GOT3 (cell line): ENCODE measurements around the gene VPS45.
"Not testable (repeated sequence)": the region's sequence is repeated elsewhere in the genome, so short reads cannot be mapped to it uniquely, and the experiment has no call there.

Source experiments
- DNase-seq: peaks from one replicate; lab custom pipeline; 2025; ENCODE audit warnings: mixed read lengths; lab: John Stamatoyannopoulos, UW

Gene VPS45, protein sequence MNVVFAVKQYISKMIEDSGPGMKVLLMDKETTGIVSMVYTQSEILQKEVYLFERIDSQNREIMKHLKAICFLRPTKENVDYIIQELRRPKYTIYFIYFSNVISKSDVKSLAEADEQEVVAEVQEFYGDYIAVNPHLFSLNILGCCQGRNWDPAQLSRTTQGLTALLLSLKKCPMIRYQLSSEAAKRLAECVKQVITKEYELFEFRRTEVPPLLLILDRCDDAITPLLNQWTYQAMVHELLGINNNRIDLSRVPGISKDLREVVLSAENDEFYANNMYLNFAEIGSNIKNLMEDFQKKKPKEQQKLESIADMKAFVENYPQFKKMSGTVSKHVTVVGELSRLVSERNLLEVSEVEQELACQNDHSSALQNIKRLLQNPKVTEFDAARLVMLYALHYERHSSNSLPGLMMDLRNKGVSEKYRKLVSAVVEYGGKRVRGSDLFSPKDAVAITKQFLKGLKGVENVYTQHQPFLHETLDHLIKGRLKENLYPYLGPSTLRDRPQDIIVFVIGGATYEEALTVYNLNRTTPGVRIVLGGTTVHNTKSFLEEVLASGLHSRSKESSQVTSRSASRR

DNA sequence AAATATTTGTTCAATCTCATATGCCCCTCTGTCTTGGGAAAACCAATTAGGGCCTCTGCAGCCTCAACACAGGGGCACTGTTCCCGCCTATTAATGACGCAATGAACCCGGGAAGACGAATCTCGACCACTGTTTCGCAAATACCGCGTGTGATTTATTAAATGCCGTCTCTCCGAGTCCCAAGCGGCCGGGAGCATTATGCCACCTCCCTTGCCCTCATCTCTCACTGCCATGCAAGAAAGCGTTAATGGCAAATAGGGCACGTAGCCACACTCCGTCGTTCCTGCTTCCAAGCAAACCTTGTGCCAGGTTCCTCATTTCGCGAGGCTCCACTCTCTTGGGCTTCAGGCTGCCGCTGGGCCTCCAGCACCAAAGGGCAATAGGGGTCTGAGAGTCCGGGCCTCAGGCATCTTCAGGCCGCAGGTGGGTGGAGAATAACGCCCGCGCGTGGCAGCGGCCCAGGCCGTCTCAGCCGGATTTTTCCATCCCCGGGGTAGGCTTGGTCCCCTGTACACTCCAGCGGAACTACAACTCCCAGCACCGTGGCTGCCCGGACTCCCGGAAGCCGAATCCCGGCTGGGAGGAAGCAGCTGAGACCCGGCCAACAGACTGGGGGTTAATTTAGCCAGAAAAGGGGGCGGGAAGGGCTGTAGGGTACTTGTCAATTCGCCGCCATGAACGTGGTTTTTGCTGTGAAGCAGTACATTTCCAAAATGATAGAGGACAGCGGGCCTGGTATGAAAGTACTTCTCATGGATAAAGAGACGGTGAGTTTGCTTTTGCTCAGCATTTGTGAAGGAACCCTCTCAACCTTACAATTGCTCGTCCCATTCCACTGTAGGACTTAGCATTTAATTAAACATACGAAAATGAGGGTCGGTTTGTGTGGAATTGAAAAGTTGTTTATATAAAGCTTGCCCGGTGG, at the start of gene VPS45:
Gene VPS45 (plus strand): TSS at position 593 of the 925 bp plus-strand sequence. CDS start 82 bp downstream, at position 675.
- DNase-seq = peak; percentile 70

DNA sequence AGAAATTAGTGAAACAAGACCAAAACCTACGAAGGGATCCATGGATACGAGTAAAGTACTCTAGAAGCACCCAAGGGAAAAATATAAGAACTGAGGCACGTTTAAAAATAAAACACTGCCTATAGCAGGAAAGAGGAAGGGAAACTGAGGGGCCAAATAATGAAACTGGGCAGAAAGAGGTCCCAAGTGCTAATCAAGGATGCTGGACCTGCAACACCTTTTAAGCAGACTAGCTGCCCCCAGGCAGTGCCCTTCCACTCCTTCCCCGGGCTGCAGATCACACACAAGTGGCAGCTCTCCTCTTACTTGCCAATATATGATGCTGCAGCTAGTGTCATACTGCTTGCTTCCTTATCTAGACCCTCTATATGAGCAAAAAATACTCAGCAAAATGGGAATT, 49.4 kb upstream of the VPS45 start:
- no peak for DNase-seq

GRCh38 chr1:150020711-150021110, 46.9 kb upstream of the VPS45 start:
- DNase-seq = no peak

- no peak for DNase-seq
Observed at GRCh38 chr1:150021191-150021694, 46.3 kb upstream of the VPS45 start.

- no peak for DNase-seq
Observed at GRCh38 chr1:150022357-150022756, 45.2 kb upstream of the VPS45 start.

GRCh38 chr1:150024156-150024555, 43.4 kb upstream of the VPS45 start:
- no peak for DNase-seq

DNA sequence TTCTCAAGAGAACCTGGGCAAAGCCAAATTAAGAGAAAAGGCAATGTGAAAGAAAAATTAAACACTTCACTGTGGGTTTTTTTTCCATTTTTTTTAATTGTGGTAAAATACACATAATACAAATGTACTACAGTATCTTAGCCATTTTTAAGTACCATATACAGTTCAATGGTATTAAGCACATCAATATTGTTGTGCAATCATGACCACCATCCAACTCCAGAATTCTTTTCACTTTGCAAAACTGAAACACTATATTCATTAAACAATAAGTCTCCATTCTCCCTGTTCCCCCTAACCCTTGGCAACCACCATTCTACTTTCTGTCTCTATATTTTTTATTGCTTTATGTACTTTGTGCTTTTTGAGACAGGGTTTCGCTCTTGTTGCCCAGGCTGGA, 39.3 kb upstream of the VPS45 start:
- no peak for DNase-seq

DNA sequence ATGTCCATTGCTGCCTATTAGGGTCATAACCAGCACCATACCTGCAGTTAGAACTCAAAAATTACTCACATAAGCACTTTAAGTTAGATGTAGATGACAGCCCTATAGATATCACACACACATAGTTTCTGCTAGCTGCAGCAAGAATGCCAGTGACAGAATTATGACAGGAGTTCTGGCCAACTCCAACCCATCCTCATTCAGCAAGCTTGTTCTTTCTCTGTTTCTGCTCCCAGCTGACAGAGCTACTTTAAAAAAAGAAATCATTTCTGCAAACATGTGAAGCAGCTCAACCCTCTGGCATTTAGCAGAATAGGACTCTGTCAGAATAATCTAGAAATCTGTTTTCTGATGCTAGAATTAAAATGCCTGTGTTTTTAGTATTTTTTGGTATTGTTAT, 33.2 kb upstream of the VPS45 start:
- DNase-seq = no peak

- no peak for DNase-seq
Observed at GRCh38 chr1:150049926-150050325, 17.6 kb upstream of the VPS45 start.

- no peak for DNase-seq
Observed at GRCh38 chr1:150051089-150051373, 16.5 kb upstream of the VPS45 start.

GRCh38 chr1:150051905-150052412, 15.6 kb upstream of the VPS45 start:
- DNase-seq = not testable (repeated sequence)

- DNase-seq = no peak
Observed at GRCh38 chr1:150053926-150054325, 13.7 kb upstream of the VPS45 start.

- DNase-seq = not testable (repeated sequence)
Observed at GRCh38 chr1:150055507-150055906, 12.1 kb upstream of the VPS45 start.

GRCh38 chr1:150056407-150056806, 11.2 kb upstream of the VPS45 start:
- no peak for DNase-seq

DNA sequence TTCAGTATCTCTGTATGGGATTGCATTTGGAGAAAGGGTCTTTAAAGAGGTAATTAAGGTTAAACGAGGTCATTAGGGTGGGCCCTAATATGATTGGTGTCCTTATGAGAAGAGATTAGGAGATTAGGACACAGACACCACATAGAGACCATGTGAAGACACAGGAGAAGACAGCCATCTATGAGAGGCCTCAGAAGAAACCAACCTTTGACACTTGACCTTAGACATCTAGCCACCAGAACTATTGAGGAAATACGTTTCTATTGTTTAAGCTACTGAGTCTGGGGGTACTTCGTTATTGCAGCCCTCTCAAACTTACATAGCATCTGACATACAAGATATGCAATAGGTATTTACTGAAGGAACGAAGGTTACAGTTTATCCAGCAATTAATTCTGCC, 7.3 kb upstream of the VPS45 start:
- no peak for DNase-seq

- no peak for DNase-seq
Observed at GRCh38 chr1:150061632-150062101, 5.9 kb upstream of the VPS45 start.

- DNase-seq = no peak
Observed at GRCh38 chr1:150062113-150062512, 5.5 kb upstream of the VPS45 start.

DNA sequence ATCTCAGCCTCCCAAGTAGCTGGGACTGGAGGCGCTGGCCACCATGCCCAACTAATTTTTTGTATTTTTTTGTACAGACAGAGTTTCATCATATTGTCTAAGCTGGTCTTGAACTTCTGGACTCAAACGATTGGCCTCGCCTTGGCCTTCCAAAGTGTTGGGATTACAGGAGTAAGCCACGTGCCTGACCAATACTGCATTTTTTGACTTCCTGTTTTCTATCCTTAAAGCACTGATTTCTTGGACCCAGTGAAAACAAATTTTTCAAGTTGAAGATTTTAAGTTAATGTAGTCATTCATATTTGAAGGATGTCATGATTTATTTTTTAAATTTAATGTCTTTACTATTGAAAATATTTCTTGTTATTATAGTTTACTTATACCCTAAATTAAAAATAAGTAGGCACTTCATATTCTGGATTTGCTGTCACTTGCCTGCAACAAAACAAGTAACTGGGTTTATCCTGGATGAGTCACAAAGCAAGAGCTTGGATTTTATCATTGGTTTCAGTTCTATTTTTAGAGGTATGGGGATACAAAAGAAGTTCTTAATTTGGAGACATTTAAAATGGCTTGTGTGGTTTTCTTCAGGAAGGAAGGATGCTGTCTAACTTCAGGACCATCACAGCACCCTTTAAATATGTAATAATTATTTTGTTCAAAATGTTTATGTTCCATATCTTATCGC, 2.2 kb upstream of the VPS45 start:
- no peak for DNase-seq

DNA sequence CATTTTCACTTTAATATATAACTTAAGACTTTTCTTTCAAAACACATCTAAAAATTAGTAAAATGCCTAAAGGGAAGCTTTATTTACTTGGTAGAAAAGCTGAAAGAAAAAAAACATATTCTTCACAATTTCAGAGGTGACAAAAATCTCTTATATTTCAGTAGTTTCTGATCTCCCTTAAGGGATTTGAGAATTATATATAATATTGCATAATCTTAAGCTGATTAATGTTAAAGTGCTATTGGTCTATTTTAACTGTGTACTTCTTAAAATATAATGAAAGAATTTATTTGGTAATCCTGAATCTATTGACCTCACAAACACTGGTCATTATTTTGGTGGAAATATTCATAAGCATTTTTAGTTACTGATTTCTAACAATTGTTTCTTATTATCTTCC, 1.2 kb upstream of the VPS45 start:
- DNase-seq = no peak

DNA sequence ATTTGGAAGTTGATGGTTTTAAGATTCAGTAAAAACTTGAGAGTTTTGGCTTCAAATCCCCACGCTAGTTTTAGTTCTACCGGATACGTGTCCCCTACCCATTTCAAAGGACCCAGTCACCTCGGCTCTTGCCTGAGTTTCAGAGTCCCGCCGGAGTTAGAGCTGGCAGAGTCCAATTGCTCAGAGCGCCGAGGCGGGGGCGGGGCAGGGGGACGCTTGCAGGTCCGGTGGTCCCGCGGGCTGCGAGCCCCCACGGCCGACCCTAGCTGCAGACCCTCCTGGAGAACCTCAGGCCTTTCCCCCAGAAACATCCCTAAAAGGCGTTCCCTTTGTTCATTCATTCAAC, 765 bp upstream of the VPS45 start:
- DNase-seq = no peak

DNA sequence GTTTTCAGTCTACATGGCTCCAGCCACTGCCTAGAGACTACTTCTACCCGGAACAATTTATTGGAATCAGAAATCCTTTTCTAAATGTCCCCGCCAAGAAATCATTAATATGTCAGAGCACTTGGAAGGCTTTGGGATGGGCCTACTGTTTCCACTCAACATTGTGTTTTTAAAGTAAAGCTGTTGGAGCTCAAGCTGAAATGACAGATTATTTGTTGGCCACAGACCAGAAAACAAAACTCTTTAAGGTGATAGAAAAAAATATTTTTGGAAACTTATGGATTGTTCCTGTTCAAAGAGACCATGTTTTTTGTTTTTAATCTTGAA, 496 bp downstream of the VPS45 start:
- no peak for DNase-seq

DNA sequence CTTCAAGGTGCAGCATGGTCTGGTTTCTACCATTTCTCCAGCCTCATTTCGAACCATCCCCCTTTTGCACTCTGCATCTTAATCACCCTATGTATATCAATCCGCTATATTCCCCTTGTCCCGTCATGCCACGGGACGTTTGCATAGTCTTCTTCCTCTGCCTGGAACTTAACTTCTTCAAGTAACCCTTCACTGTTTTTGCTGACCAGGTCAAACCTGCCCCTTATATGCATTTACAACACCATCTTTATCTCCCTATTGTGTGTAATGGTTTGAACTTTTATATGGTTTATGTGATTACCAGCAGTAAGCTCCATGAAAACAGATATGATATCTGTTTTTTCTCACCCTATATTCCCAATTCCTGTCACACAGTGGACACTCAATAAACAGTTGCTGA, 2.3 kb downstream of the VPS45 start:
- DNase-seq = no peak
